Measurements from ENCODE around the gene MATN3.

Gene MATN3

GRCh38 chr2:19993731-19994130 lies 18.7 kb downstream of the MATN3 start:
- DNase-seq: no peak

- no peak for DNase-seq
These were observed 20.6 kb downstream of the MATN3 start for GRCh38 chr2:19991895-19992294.

GRCh38 chr2:19990416-19990728 lies 22.1 kb downstream of the MATN3 start:
- DNase-seq: no peak

- DNase-seq: peak; percentile 81
These were observed 22.6 kb downstream of the MATN3 start, which contains the start of gene WDR35 for GRCh38 chr2:19989667-19990415. Gene WDR35, minus strand, starts transcription at chr2:19990105. Its CDS starts 90 bp downstream, at chr2:19990015.

- DNase-seq: no peak
These were observed 23.2 kb downstream of the MATN3 start for GRCh38 chr2:19989342-19989666.

GRCh38 chr2:19988600-19988999 lies 23.9 kb downstream of the MATN3 start:
- no peak for DNase-seq

- DNase-seq: no peak
These were observed 24.5 kb downstream of the MATN3 start for GRCh38 chr2:19987936-19988335.

GRCh38 chr2:19982268-19982667 lies 30.2 kb downstream of the MATN3 start:
- DNase-seq: no peak

- peak; percentile 1 for DNase-seq
These were observed 32.5 kb downstream of the MATN3 start for GRCh38 chr2:19979932-19980331.

GRCh38 chr2:19973466-19973865 lies 39.0 kb downstream of the MATN3 start:
- no peak for DNase-seq

- no peak for DNase-seq
These were observed 40.8 kb downstream of the MATN3 start for GRCh38 chr2:19971691-19972090.

GRCh38 chr2:19963386-19963785 lies 49.1 kb downstream of the MATN3 start:
- no peak for DNase-seq

- DNase-seq: peak; percentile 62
These were observed 56.7 kb downstream of the MATN3 start for GRCh38 chr2:19955544-19956422.

GRCh38 chr2:19949071-19949470 lies 63.4 kb downstream of the MATN3 start:
- no peak for DNase-seq

- DNase-seq: no peak
These were observed 65.1 kb downstream of the MATN3 start for GRCh38 chr2:19947184-19947940.

- DNase-seq: no peak
These were observed 68.1 kb downstream of the MATN3 start for GRCh38 chr2:19944205-19944845.

GRCh38 chr2:19943189-19943588 lies 69.3 kb downstream of the MATN3 start:
- DNase-seq: no peak

- no peak for DNase-seq
These were observed 70.3 kb downstream of the MATN3 start for GRCh38 chr2:19942199-19942598.
